IPS DF 4.7 (cell line): ENCODE measurements around the gene SORCS2.

Experiments used
- DNase-seq: peaks from one replicate; pipeline ENCODE4 v3.0.0-alpha.2; 2013; ENCODE audit warnings: low spot score; ENCODE audit errors: extremely low read depth

SORCS2 gene

GRCh38 chr4:7500404-7500803 is 308.1 kb downstream of the SORCS2 start:
- no peak for DNase-seq

GRCh38 chr4:7501314-7501713 is 309.0 kb downstream of the SORCS2 start:
- no peak for DNase-seq

GRCh38 chr4:7501873-7502272 is 309.5 kb downstream of the SORCS2 start:
- no peak for DNase-seq

GRCh38 chr4:7503559-7504249 is 311.4 kb downstream of the SORCS2 start:
- DNase-seq = no peak

GRCh38 chr4:7505116-7505900 is 313.0 kb downstream of the SORCS2 start:
- DNase-seq = no peak

- DNase-seq = no peak
These were observed 313.8 kb downstream of the SORCS2 start for GRCh38 chr4:7506119-7506518.

GRCh38 chr4:7506572-7506971 is 314.2 kb downstream of the SORCS2 start:
- DNase-seq = no peak

GRCh38 chr4:7507381-7507780 is 315.0 kb downstream of the SORCS2 start:
- DNase-seq = no peak

- DNase-seq = no peak
These were observed 317.7 kb downstream of the SORCS2 start for GRCh38 chr4:7510066-7510465.

- no peak for DNase-seq
These were observed 318.2 kb downstream of the SORCS2 start for GRCh38 chr4:7510538-7510937.

GRCh38 chr4:7511525-7511924 is 319.2 kb downstream of the SORCS2 start:
- DNase-seq = no peak

- no peak for DNase-seq
These were observed 320.1 kb downstream of the SORCS2 start for GRCh38 chr4:7512428-7512827.

GRCh38 chr4:7512946-7513345 is 320.6 kb downstream of the SORCS2 start:
- no peak for DNase-seq

GRCh38 chr4:7513671-7514070 is 321.3 kb downstream of the SORCS2 start:
- no peak for DNase-seq

- no peak for DNase-seq
These were observed 321.9 kb downstream of the SORCS2 start for GRCh38 chr4:7514281-7514680.

- no peak for DNase-seq
These were observed 322.5 kb downstream of the SORCS2 start for GRCh38 chr4:7514789-7515188.

GRCh38 chr4:7515390-7515902 is 323.1 kb downstream of the SORCS2 start:
- no peak for DNase-seq

- no peak for DNase-seq
These were observed 323.9 kb downstream of the SORCS2 start for GRCh38 chr4:7516096-7516772.

GRCh38 chr4:7516773-7517144 is 324.4 kb downstream of the SORCS2 start:
- no peak for DNase-seq

GRCh38 chr4:7518871-7519637 is 326.7 kb downstream of the SORCS2 start:
- no peak for DNase-seq

- DNase-seq = no peak
These were observed 327.5 kb downstream of the SORCS2 start for GRCh38 chr4:7519638-7520376.
